GM12872 (cell line): Measurements from ENCODE around the gene SRMS.

Source experiments
- CTCF ChIP-seq: IDR thresholded peaks from 3 replicates; pipeline ENCODE4 v1.5.1; 2011; ENCODE audit warnings: low read depth, mild to moderate bottlenecking, low read length, moderate library complexity; ENCODE audit not compliant: insufficient read depth

The SRMS gene

GRCh38 chr20:63548542-63548941 lies 993 bp upstream of the SRMS start:
- no peak for TF ChIP-seq CTCF

- no peak for TF ChIP-seq CTCF
Measured at GRCh38 chr20:63546956-63547724, 409 bp downstream of the SRMS start.

- TF ChIP-seq CTCF: no peak
Measured at GRCh38 chr20:63546256-63546955, 1.1 kb downstream of the SRMS start.

GRCh38 chr20:63545814-63546213 lies 1.7 kb downstream of the SRMS start:
- TF ChIP-seq CTCF: no peak

GRCh38 chr20:63544958-63545516 lies 2.5 kb downstream of the SRMS start:
- no peak for TF ChIP-seq CTCF

GRCh38 chr20:63544241-63544957 lies 3.1 kb downstream of the SRMS start:
- no peak for TF ChIP-seq CTCF

- TF ChIP-seq CTCF: no peak
Measured at GRCh38 chr20:63543733-63544132, 3.8 kb downstream of the SRMS start.
